SK-N-SH treated with all-trans-retinoic acid at 6 μM for 48 hours (cell line): ENCODE results near the gene REXO4.

Experiments
- ARNTL ChIP-seq: fragments of 450-650 bp; formaldehyde crosslinking; IDR thresholded peaks from 2 replicates; pipeline ENCODE4 v1.5.0; 2020; ENCODE audit warnings: low read depth, mild to moderate bottlenecking, moderate library complexity, borderline replicate concordance
- RARB ChIP-seq: fragments of 250-450 bp; sonication (Bioruptor Pico); IDR thresholded peaks from 2 replicates; pipeline ENCODE4 v1.8.0; 2021; ENCODE audit warnings: mild to moderate bottlenecking, moderate library complexity
- ZFP30 ChIP-seq: fragments of 450-650 bp; formaldehyde crosslinking; IDR thresholded peaks from 2 replicates; pipeline ENCODE4 v1.5.0; 2022; ENCODE audit warnings: mild to moderate bottlenecking, moderate library complexity
- ZNF70 ChIP-seq: fragments of 450-650 bp; formaldehyde crosslinking; IDR thresholded peaks from 2 replicates; pipeline ENCODE4 v1.5.0; 2020; ENCODE audit warnings: mild to moderate bottlenecking, moderate library complexity
- TF ChIP-seq, protein P1 (sequence below): fragments of 250-450 bp; sonication (Bioruptor Pico); IDR thresholded peaks from 2 replicates; pipeline ENCODE4 v1.8.0; 2020; ENCODE audit warnings: mild to moderate bottlenecking, moderate library complexity, borderline replicate concordance
- TF ChIP-seq, protein P2 (sequence below): fragments of 250-450 bp; sonication (Bioruptor Pico); IDR thresholded peaks from 2 replicates; pipeline ENCODE4 v1.5.1; 2020; ENCODE audit warnings: low read depth, mild to moderate bottlenecking, moderate library complexity

- TF ChIP-seq RARB, result no peak
- TF ChIP-seq ARNTL (CRISPR knock-in tag), result no peak
- no peak for TF ChIP-seq ZFP30 (CRISPR knock-in tag)
- TF ChIP-seq, protein P1, sequence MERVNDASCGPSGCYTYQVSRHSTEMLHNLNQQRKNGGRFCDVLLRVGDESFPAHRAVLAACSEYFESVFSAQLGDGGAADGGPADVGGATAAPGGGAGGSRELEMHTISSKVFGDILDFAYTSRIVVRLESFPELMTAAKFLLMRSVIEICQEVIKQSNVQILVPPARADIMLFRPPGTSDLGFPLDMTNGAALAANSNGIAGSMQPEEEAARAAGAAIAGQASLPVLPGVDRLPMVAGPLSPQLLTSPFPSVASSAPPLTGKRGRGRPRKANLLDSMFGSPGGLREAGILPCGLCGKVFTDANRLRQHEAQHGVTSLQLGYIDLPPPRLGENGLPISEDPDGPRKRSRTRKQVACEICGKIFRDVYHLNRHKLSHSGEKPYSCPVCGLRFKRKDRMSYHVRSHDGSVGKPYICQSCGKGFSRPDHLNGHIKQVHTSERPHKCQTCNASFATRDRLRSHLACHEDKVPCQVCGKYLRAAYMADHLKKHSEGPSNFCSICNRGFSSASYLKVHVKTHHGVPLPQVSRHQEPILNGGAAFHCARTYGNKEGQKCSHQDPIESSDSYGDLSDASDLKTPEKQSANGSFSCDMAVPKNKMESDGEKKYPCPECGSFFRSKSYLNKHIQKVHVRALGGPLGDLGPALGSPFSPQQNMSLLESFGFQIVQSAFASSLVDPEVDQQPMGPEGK (CRISPR knock-in tag), result no peak
- TF ChIP-seq, protein P2, sequence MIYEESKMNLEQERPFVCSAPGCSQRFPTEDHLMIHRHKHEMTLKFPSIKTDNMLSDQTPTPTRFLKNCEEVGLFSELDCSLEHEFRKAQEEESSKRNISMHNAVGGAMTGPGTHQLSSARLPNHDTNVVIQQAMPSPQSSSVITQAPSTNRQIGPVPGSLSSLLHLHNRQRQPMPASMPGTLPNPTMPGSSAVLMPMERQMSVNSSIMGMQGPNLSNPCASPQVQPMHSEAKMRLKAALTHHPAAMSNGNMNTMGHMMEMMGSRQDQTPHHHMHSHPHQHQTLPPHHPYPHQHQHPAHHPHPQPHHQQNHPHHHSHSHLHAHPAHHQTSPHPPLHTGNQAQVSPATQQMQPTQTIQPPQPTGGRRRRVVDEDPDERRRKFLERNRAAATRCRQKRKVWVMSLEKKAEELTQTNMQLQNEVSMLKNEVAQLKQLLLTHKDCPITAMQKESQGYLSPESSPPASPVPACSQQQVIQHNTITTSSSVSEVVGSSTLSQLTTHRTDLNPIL (CRISPR knock-in tag), result no peak
- TF ChIP-seq ZNF70, result no peak
Observed at GRCh38 chr9:133443248-133443647, 25.4 kb upstream of the REXO4 start.
